GM18870 (cell line): ENCODE data around the gene CDNF.
"Not testable (repeated sequence)": the region's sequence is repeated elsewhere in the genome, so short reads cannot be mapped to it uniquely, and the experiment has no call there.

Experiments used
- ATAC-seq: cut with Tn5 transposase; IDR thresholded peaks from one replicate; pipeline ENCODE4 v1.9.1; 2021; ENCODE audit warnings: moderate library complexity; ENCODE audit not compliant: unreplicated experiment

The CDNF gene

DNA sequence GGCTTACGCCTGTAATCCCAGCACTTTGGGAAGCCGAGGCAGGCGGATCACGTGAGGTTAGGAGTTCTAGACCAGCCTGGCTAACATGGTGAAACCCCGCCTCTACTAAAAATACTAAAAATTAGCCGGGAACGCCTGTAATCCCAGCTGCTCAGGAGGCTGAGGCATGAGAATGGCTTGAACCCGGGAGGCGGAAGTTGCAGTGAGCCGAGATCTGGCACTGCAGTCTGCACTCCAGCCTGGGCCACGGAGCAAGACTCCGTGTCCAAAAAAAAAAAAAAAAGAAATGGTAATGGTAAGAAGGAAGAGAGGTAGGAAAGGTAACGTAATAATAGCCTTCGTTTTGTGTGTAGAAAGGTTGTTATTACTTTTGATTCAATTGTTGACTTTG lies 1.5 kb upstream of the CDNF start:
- no peak for ATAC-seq

- ATAC-seq: no peak
Measured at GRCh38 chr10:14838582-14839304, 906 bp upstream of the CDNF start.

DNA sequence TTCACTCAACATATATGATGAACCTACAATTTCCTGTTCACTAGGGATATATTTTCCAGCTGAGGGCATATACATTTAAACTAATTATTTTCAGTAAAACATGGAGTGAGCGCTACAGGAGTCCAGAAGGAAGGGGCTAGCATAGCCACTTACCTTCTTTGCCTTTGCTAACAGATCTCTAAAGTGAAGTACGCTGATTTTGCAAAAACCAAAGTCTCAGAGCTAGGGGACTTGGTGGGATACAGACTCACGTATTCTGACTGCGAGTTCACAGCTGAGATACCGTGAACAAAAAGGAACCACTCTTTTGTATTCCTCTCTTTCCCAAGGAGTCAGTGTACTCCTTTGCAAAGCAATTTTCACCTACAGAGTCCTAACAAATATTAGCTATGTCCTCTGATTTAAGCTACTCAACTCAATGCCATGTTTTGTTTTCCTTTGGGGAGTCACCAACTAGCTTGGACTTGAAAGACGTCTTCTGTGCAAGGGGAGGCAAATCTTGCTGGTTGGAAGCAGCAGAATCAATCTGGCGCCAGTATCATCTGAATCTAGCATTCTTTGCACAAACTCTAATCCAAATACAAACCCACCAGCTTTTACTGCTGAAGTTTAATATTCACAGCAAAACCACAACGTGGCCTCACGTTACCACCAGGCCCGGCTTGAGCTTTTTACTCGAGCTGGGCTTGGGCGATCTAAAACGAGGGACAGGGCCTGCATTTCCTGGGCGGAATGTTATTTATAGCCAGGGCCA lies 657 bp downstream of the CDNF start:
- no peak for ATAC-seq

DNA sequence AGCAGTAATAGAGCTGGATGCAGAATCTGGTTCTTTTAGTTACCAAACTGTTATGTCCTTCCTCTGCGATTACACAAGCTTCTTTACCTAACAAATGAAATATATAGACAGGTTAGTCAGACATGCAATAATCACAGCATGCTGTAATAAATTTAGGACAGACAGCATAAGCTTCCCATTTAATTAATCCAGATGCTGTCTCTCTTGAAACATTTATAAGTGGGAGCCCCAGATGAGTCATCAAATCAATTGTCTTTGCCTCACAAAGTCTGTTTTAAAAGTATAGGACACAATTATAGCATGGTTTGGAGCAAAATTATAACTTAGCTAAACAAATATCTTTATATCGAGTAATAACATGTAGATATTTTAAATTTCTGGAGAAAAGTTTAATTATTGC lies 1.6 kb downstream of the CDNF start:
- ATAC-seq: no peak

DNA sequence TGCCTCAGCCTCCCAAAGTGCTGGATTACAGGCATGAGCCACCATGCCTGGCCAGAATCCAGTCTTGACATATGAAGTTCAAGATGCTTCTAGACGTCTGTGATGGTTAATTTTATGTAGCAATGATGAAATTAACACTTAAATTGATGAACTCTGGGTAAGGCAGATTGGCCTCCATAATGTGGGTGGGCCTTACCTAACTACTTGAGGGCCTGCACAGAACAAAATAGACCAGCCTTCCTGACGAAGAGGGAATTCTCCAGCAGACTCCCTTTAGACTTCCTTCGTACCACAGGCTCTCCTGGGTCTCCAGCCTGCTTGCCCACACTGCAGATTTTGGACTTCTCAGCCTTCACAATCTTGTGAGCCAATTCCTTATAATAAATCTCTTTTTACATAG lies 4.7 kb downstream of the CDNF start:
- no peak for ATAC-seq

- ATAC-seq: no peak
Measured at GRCh38 chr10:14826076-14826829, 11.6 kb downstream of the CDNF start.

DNA sequence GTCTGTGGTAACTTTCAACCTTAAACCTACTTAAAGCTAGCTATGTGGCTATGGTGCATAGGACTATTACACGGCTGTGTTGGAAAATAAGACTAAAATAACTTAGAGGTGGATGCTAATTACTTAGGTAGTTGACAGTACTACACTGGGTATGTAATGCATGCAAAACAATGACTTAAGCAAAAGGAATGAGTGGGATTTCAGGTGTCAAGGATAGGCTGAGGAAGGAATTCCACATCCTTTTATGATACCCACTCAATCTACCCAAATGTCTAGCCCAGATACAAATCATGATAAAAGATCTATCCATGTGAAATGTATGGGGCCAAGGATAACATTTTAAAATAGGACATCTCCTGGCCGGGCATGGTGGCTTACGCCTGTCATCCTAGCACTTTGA lies 13.9 kb downstream of the CDNF start:
- ATAC-seq: no peak

- no peak for ATAC-seq
Measured at GRCh38 chr10:14822879-14823755, 14.7 kb downstream of the CDNF start.

GRCh38 chr10:14821635-14822375 lies 16.0 kb downstream of the CDNF start:
- no peak for ATAC-seq

DNA sequence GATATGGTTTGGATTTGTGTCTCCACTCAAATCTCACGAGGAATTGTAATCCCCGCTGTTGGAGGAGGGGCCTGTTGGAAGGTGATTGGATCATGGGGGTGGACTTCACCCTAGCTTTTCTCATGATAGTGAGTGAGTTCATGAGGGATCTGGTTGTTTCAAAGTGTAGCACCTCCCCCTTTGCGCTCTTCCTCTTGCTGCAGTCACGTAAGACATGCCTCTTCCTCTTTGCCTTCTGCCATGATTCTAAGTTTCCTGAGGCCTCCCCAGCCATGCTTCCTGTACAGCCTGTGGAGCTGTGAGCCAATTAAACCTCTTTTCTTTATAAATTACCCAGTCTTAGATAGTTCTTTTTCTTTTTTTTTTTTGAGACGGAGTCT lies 17.1 kb downstream of the CDNF start:
- ATAC-seq: no peak

- no peak for ATAC-seq
Measured at GRCh38 chr10:14820010-14820774, 17.6 kb downstream of the CDNF start.

DNA sequence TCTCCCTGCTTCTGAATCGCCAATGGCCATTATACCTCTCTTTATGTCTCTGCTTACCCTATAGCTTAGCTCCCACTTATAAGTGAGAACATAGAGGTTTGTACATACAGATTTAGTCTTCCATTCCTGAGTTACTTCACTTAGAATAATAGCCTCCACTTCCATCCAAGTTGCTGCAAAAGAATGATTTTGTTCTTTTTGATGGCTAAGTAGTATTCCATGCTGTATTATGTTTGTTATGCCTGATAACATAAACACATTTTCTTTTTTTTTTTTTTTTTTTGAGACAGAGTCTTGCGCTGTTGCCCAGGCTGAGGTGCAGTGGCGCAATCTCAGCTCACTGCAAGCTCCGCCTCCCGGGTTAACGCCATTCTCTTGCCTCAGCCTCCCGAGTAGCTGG lies 21.1 kb downstream of the CDNF start:
- not testable (repeated sequence) for ATAC-seq

DNA sequence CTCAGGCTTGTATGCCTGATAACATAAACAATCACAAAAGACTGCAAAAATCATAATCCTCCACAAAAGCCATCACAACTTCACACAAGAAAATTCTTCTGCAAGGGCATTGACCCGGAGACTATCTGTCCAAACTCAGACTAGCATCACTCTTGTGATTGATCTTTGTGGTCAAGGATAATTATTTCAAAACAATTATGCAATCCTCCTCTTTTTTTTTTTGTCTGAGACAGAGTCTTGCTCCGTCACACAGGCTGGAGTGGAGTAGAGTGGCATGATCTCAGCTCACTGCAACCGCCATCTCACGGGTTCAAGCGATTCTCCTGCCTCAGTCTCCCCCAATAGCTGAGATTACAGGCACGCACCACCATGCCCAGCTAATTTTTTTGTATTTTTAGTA lies 22.2 kb downstream of the CDNF start:
- no peak for ATAC-seq

- no peak for ATAC-seq
Measured at GRCh38 chr10:14812271-14812670, 25.6 kb downstream of the CDNF start.

DNA sequence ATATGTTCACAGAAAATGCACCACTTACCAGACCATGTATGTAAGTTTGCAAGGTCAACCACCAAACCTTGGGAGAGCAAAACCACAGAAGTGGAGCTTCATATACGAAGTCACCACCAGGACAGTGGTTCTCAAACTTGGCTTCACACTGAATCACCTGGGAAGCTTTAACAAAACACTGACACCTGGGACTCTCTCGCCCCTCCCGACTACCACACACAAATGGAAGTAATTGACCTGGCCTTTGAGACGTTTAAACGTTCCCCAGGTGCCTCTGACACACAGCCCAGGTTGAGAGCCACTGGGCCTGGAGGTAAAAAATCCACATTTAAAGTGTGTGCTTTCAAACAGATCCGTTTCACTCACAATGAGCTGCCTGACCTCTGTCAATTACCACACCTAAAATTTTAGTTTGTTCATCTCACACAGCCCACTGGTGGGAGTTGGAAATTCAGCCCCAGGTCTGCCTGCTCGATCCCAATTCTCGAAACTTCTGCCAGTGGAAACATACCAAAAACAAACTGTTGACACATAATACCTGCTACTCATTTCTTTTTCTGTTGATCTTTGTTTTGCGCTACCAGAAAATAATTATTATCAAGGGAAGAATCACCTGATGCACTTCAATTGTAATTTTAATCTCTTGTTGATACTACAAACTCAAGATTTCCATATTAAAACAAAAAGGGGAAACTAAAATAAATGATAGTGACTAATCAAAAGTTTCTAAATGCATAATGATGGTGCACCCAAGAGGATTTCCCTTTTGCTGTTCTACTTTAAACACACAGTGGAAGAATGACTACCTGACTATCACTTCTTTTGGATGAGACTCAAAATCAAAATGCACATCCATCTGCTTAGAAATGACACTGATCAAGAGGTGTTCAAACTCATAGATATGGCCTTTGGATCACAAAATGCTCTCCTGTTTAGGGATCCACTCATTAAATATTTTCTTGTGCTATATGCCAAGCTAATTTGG lies 26.6 kb downstream of the CDNF start:
- ATAC-seq: no peak

DNA sequence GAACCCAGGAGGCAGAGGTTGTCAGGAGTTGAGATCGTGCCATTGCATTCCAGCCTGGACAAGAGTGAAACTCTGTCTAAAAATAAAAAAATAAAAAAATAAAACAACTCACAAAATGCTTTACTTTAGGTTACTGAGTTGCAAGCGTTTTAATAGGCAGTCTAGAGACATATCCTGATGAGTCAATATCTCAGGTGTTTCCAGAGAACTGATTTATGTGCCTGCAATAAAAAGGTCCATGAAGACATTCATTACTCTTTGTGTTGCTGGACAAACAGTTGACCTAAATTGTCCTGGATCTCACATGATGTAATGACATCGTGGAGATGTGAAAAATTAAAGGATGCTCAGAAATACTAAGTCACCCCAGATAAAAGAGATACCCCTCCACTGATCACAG lies 31.5 kb downstream of the CDNF start:
- ATAC-seq: no peak

DNA sequence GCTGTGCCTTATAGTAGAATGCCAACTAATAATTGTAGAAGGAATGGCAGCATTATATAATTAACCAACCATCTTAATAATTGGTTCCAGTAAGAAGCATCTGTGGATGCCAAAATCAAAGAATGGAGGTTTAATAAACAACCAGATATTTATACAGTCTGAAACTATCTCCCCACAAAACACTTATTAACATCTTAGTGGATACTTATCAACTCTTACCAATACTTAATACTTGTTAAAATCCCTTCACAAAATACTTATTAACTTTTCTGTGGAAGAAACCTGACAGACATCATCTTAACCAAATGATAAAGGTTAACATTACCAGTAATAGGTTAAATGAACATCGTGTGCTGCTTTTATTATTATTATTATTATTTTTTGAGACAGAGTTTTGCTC lies 34.0 kb downstream of the CDNF start:
- ATAC-seq: no peak

DNA sequence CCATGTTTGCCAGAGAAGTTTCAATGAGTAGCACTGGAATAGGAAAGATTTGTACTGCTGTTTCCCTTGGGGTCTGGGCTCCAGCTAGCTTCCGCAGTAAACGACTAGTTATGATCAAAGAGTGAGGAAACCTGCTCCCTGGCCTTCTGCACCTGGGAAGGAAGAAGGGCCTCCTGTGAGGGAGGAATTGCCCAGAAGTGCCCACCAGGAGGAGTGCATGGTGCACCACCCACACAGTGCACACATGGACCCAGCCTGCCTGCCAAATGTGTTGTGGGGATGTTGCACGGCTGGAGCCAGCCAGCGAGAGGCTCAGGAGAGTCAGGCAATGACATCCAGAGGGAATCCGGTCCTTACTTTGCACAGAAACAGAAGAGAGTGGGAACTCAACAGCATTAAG lies 36.1 kb downstream of the CDNF start:
- no peak for ATAC-seq
